K562 (cell line): ENCODE measurements around the gene NINJ1.

Experiments
- E2F5 ChIP-seq: sonication (generic); formaldehyde crosslinking; IDR thresholded peaks from 2 replicates; pipeline ENCODE4 v1.8.0; 2022; ENCODE audit warnings: mild to moderate bottlenecking, missing genetic modification reagents
- RERE ChIP-seq: sonication (generic); formaldehyde crosslinking; IDR thresholded peaks from 2 replicates; pipeline ENCODE4 v1.8.0; 2023; ENCODE audit warnings: missing genetic modification reagents, mild to moderate bottlenecking, borderline replicate concordance
- TAF15 ChIP-seq: fragments of 200-400 bp; formaldehyde crosslinking; IDR thresholded peaks from 2 replicates; pipeline ENCODE4 v1.6.1; 2017; ENCODE audit warnings: mild to moderate bottlenecking, low read depth, low read length, moderate library complexity
- ZNF589 ChIP-seq: fragments of 200-800 bp; sonication (Bioruptor generic); IDR thresholded peaks from 2 replicates; pipeline ENCODE4 v1.6.1; 2016; ENCODE audit warnings: low read depth, missing genetic modification characterization, missing compliant biosample characterization
- TF ChIP-seq, protein P1 (sequence below): sonication (generic); formaldehyde crosslinking; IDR thresholded peaks from 2 replicates; pipeline ENCODE4 v1.8.0; 2022; ENCODE audit warnings: mild to moderate bottlenecking, missing genetic modification reagents

DNA sequence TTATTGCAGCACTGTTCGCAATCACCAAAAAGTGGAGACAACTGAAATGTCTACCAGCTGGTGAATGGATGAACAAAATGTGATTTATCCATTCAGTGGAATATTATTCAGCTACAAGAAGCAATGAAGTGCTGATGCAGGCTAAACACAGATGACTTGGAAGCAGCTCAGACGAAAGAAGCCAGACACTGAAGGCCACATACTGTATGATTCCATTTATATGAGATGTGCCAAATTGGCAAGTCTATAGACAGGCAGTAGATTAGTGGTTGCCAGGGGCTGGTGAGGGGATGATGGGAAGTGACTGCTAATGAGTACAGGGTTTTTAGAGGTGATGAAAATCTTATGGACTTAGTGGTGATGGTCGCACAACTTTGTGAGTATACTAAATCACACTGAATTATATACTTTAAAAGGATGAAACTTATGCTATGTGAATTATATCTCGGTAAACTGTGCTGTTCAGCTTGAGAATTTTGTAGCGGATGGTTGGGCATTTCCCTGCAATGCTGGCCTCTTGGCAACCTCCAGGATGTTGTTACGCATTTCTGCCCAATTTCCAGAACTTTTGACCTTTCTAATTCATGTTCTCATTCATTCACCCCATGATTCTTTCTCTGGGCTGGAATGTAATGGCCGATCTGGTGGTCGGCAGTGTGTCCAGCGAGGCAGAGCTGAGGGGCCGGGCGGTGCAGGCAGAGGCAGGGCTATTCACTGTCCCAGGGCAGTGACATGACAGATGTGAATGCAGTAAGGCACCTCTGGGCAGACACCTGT is 27.9 kb upstream of the NINJ1 start:
- TF ChIP-seq, protein P1, sequence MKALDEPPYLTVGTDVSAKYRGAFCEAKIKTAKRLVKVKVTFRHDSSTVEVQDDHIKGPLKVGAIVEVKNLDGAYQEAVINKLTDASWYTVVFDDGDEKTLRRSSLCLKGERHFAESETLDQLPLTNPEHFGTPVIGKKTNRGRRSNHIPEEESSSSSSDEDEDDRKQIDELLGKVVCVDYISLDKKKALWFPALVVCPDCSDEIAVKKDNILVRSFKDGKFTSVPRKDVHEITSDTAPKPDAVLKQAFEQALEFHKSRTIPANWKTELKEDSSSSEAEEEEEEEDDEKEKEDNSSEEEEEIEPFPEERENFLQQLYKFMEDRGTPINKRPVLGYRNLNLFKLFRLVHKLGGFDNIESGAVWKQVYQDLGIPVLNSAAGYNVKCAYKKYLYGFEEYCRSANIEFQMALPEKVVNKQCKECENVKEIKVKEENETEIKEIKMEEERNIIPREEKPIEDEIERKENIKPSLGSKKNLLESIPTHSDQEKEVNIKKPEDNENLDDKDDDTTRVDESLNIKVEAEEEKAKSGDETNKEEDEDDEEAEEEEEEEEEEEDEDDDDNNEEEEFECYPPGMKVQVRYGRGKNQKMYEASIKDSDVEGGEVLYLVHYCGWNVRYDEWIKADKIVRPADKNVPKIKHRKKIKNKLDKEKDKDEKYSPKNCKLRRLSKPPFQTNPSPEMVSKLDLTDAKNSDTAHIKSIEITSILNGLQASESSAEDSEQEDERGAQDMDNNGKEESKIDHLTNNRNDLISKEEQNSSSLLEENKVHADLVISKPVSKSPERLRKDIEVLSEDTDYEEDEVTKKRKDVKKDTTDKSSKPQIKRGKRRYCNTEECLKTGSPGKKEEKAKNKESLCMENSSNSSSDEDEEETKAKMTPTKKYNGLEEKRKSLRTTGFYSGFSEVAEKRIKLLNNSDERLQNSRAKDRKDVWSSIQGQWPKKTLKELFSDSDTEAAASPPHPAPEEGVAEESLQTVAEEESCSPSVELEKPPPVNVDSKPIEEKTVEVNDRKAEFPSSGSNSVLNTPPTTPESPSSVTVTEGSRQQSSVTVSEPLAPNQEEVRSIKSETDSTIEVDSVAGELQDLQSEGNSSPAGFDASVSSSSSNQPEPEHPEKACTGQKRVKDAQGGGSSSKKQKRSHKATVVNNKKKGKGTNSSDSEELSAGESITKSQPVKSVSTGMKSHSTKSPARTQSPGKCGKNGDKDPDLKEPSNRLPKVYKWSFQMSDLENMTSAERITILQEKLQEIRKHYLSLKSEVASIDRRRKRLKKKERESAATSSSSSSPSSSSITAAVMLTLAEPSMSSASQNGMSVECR (CRISPR knock-in tag): no peak
- TF ChIP-seq E2F5 (CRISPR knock-in tag) (no peak), RERE (no peak), ZNF589 (no peak), TAF15 (no peak)
